ENCODE measurements around the gene MYT1.
"Not testable (repeated sequence)": the region's sequence is repeated elsewhere in the genome, so short reads cannot be mapped to it uniquely, and the experiment has no call there.

The MYT1 gene

GRCh38 chr20:64283646-64284045 lies 119.4 kb downstream of the MYT1 start:
- no peak for DNase-seq

- DNase-seq = not testable (repeated sequence)
Observed at GRCh38 chr20:64285579-64286446, 121.6 kb downstream of the MYT1 start.

DNA sequence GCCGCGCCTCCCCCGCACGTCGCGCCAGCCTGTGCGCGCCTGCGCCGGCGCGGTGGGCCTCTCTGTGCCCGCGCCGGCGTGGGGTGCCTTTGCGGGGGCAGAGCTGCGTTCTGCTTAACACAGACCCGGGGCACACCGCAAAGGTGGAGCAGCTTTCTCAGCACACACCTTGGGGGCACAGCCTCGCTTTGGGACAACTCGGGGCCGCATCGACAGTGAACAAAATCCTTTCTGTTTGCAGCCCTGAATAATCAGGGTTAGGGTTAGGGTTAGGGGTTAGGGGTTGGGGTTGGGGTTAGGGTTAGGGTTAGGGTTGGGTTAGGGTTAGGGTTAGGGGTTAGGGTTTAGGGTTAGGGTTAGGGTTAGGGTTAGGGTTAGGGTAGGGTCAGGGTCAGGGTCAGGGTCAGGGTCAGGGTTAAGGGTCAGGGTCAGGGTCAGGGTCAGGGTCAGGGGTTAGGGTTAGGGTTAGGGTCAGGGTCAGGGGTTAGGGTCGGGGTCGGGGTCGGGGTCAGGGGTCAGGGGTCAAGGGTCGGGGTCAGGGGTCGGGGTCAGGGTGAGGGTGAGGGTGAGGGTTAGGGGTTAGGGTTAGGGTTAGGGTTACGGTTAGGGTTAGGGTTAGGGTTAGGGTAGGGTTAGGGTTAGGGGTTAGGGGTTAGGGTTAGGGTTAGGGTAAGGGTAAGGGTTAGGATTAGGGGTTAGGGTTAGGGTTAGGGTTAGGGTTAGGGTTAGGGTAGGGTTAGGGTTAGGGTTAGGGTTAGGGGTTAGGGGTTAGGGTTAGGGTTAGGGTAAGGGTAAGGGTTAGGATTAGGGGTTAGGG lies 122.4 kb downstream of the MYT1 start:
- DNase-seq = not testable (repeated sequence)

DNA sequence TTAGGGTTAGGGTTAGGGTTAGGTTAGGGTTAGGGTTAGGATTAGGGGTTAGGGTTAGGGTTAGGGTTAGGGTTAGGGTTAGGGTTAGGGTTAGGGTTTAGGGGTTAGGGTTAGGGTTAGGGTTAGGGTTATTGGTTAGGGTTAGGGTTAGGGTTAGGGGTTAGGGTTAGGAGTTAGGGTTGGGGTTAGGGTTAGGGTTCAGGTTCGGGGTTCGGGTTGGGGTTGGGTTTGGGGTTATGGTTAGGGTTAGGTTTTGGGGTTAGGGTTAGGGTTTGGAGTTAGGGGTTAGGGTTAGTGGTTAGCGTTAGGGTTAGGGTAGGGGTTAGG lies 123.0 kb downstream of the MYT1 start:
- not testable (repeated sequence) for DNase-seq
